ENCODE results near the gene GALNT7. TPM values are rescaled to one million over a fixed set of nuclear protein-coding genes. Genes with fewer than 3 reads are reported as not detected.

Gene GALNT7
- polyA plus RNA-seq, 1 of the 3 experiments (the other 2 are of a cell fraction): 14.8 TPM

GRCh38 chr4:173277340-173277739 lies 108.7 kb downstream of the GALNT7 start:
- H3K4me2 ChIP-seq: no peak overlapping the region
- no peak for DNase-seq
- H3K27me3 ChIP-seq (ENCODE audit: insufficient read depth): no peaks in the 10 kb centered on the region
- TF ChIP-seq, protein P1, sequence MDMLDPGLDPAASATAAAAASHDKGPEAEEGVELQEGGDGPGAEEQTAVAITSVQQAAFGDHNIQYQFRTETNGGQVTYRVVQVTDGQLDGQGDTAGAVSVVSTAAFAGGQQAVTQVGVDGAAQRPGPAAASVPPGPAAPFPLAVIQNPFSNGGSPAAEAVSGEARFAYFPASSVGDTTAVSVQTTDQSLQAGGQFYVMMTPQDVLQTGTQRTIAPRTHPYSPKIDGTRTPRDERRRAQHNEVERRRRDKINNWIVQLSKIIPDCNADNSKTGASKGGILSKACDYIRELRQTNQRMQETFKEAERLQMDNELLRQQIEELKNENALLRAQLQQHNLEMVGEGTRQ (IDR thresholded peaks at IDR 0.05; ENCODE audit: borderline replicate concordance, low read depth, low read length): no peak
- TF ChIP-seq, protein P2, sequence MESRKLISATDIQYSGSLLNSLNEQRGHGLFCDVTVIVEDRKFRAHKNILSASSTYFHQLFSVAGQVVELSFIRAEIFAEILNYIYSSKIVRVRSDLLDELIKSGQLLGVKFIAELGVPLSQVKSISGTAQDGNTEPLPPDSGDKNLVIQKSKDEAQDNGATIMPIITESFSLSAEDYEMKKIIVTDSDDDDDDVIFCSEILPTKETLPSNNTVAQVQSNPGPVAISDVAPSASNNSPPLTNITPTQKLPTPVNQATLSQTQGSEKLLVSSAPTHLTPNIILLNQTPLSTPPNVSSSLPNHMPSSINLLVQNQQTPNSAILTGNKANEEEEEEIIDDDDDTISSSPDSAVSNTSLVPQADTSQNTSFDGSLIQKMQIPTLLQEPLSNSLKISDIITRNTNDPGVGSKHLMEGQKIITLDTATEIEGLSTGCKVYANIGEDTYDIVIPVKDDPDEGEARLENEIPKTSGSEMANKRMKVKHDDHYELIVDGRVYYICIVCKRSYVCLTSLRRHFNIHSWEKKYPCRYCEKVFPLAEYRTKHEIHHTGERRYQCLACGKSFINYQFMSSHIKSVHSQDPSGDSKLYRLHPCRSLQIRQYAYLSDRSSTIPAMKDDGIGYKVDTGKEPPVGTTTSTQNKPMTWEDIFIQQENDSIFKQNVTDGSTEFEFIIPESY (IDR thresholded peaks at IDR 0.05; ENCODE audit: borderline replicate concordance, low read depth): no peak
- TF ChIP-seq POLR2AphosphoS5 (IDR thresholded peaks at IDR 0.05; ENCODE audit: low read depth, low read length) (no peak), MEF2A (IDR thresholded peaks at IDR 0.05; ENCODE audit: borderline replicate concordance, low read depth) (no peak), RAD21 (IDR thresholded peaks at IDR 0.05; ENCODE audit: low read length) (no peak), RXRA (IDR thresholded peaks at IDR 0.05; ENCODE audit: borderline replicate concordance, low read depth) (no peak), FOXJ3 (CRISPR knock-in tag; IDR thresholded peaks at IDR 0.05) (no peak), NRF1 (IDR thresholded peaks at IDR 0.05; ENCODE audit: low read depth, low read length) (no peak), MXI1 (IDR thresholded peaks at IDR 0.05; ENCODE audit: low read depth, low read length) (no peak), NFIC (IDR thresholded peaks at IDR 0.05; ENCODE audit: borderline replicate concordance) (no peak), USF1 (IDR thresholded peaks at IDR 0.05; ENCODE audit: borderline replicate concordance, low read depth) (no peak), SIN3A (IDR thresholded peaks at IDR 0.05; ENCODE audit: borderline replicate concordance, low read depth, low read length) (no peak), JUND (IDR thresholded peaks at IDR 0.05) (no peak), EP300 (IDR thresholded peaks at IDR 0.05; ENCODE audit: borderline replicate concordance in 1 of 2, low read depth in 1 of 2, low read length in 1 of 2) (no peak), RCOR1 (IDR thresholded peaks at IDR 0.05; ENCODE audit: low read length) (no peak), GATA2 (CRISPR knock-in tag; IDR thresholded peaks at IDR 0.05) (no peak)
- TF ChIP-seq, protein P3, sequence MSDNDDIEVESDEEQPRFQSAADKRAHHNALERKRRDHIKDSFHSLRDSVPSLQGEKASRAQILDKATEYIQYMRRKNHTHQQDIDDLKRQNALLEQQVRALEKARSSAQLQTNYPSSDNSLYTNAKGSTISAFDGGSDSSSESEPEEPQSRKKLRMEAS (IDR thresholded peaks at IDR 0.05; ENCODE audit: low read depth): no peak
- TF ChIP-seq, protein P4, sequence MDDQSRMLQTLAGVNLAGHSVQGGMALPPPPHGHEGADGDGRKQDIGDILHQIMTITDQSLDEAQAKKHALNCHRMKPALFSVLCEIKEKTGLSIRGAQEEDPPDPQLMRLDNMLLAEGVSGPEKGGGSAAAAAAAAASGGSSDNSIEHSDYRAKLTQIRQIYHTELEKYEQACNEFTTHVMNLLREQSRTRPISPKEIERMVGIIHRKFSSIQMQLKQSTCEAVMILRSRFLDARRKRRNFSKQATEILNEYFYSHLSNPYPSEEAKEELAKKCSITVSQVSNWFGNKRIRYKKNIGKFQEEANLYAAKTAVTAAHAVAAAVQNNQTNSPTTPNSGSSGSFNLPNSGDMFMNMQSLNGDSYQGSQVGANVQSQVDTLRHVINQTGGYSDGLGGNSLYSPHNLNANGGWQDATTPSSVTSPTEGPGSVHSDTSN (IDR thresholded peaks at IDR 0.05): no peak
- H3K4me3 ChIP-seq (ENCODE audit: low read depth in 2 of 2, low read length in 1 of 2): no peak overlapping the region
- H3K79me2 ChIP-seq (ENCODE audit: insufficient read depth): no peaks in the 10 kb centered on the region
- POLR2A ChIA-PET: no interaction called here
- no peak overlapping the region for H3K27ac ChIP-seq (ENCODE audit: low read depth in 2 of 2, low read length in 1 of 2)
- no peaks in the 10 kb centered on the region for H3K36me3 ChIP-seq (replicated peaks in 1 of 2; ENCODE audit: control insufficient read depth in 1 of 2, insufficient read depth in 2 of 2, low read length in 1 of 2)
- no peaks in the 10 kb centered on the region for H3K9me3 ChIP-seq
- CTCF ChIA-PET: interaction anchor here (1.4 to 2.5 kb wide), 3 partner anchors 11 to 24 kb away, joined by 3 to 13 read pairs (median 6); no protein-coding TSS in a partner anchor
- no peaks in the 10 kb centered on the region for H4K20me1 ChIP-seq (ENCODE audit: insufficient read depth)
- H2AFZ ChIP-seq (ENCODE audit: low read depth): no peak overlapping the region
- H3K9me2 ChIP-seq: no peaks in the 10 kb centered on the region
- no peak overlapping the region for H3K9ac ChIP-seq
- H3K4me1 ChIP-seq (ENCODE audit: control insufficient read depth in 1 of 2, insufficient read depth in 2 of 2, low read depth in 1 of 2, low read length in 1 of 2): no peaks in the 10 kb centered on the region
- 82% methylated on average over 2 of the region's 2 CpGs for WGBS (ENCODE audit: low lambda C conversion rate)
- no peaks in the 10 kb centered on the region for H3F3A ChIP-seq (replicated peaks; ENCODE audit: insufficient read depth)
